Inflammatory macrophage treated with lipopolysaccharide for 1 hour (primary cell): ENCODE measurements around the gene UNC5C.
A peak's percentile ranks its signal among the peaks of the same experiment; 100 is the strongest.
"Not testable (repeated sequence)": the region's sequence is repeated elsewhere in the genome, so short reads cannot be mapped to it uniquely, and the experiment has no call there.

Source experiments
- DNase-seq, 2 donors: peaks; one replicate each; pipeline ENCODE4 v3.0.0-alpha.2; 2020 to 2022

UNC5C gene

DNA sequence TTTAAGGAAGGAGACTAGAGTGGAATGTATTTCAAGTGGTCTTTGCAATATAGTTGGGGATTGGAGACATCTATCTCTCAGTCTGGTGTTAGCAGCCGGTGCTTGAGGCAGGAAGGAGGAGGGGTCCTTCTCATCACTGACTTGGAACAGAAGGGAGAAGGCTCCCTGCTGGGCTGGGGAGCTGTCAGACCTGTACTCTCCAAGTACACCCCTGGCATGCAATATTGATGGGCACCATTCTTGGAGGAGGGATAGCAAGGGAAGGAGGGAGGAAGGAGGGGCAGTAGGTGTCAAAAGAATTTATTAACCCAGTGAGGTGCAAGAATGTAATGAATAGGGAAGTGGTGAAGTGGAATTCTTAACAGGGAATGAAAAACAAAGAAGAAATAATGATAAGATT is 338.8 kb downstream of the UNC5C start:
- no peak for DNase-seq

GRCh38 chr4:95204873-95205272 is 343.9 kb downstream of the UNC5C start:
- no peak for DNase-seq

DNA sequence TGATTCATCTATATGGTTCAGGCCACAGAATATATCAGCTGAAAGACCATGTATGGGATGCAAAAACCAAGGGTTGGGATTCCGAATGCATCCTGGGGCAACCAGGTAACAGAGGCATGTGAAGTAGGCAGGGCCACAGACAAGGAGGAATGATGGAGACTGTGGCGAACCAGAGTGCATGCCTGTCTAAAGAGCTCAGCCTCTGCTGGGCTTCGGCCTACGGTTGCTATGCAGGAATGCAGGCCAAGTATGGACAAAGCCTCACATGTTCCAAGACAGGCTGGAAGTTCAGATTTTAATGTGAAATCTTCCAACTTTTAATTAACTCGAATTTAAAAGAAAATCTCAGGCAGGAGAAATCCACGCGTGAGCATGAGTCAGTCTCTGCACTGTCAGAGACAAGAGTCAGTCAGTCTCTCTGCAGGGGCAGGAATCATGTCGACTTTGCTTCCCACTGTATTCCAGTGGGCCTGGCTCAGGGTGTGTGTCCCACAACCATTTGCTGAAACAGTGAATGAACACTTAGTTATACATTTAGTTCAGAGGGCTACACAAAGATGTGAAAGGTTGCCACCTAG is 344.4 kb downstream of the UNC5C start:
- no peak for DNase-seq

- DNase-seq, result peak; percentile 58 to 76
These were observed 349.8 kb downstream of the UNC5C start for GRCh38 chr4:95198961-95199360.

DNA sequence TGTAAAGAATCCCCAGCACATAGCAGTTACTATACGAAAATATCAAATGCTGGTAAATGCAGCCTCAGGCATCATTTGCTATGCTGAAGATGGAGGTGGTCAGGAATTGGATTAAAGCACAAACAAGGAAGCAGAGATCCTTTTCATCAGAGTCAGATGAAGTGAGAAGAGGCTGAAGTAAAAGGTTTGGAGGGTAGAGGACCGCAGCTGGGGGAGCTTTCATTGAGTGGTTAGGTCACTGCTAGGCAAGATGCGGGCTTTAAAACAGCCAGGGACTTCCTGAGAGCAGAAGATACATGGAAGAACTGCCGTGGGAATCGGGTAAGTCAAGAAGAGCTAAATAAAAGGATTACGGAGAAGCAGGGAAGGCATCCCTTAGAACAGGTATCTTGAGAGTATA is 351.4 kb downstream of the UNC5C start:
- DNase-seq, result no peak

GRCh38 chr4:95193391-95194224 is 355.2 kb downstream of the UNC5C start:
- no peak for DNase-seq

GRCh38 chr4:95191537-95191936 is 357.2 kb downstream of the UNC5C start:
- no peak for DNase-seq

- DNase-seq, result no peak
These were observed 357.9 kb downstream of the UNC5C start for GRCh38 chr4:95190751-95191436.

DNA sequence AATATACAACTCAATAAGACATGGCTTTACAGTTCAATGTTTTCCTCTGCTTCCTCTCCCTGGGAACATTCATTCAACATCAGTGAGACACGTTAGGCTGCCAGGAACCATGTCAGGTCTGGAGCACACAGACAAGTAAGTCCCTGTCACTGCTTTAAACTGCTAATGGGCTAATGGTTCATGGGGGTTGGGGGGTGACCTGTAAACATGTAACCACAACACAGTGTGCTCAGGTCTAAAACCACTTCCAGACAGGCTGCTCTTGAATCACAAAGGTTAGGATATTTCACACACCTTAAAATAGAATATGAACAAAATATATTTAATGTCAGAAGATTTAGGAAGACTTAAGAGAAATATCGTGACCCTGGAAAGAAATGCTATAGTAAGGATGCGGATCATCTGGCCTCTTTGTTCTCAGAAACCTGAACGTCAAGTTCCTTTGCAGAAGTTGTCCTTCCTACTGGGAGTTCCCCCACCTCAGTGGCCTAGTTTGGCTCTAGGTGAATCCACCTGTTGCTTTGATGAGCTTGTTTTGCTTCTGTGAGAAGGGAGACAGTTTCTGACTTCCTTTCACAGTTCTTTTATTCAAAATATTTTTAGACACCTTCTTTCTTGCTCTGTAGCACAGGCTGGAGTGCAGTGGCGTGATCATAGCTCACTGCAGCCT is 359.9 kb downstream of the UNC5C start:
- no peak for DNase-seq

GRCh38 chr4:95186666-95187065 is 362.1 kb downstream of the UNC5C start:
- no peak for DNase-seq

GRCh38 chr4:95183656-95184408 is 364.9 kb downstream of the UNC5C start:
- no peak for DNase-seq

- no peak for DNase-seq
These were observed 366.8 kb downstream of the UNC5C start for GRCh38 chr4:95181996-95182306.

- DNase-seq, result no peak
These were observed 367.4 kb downstream of the UNC5C start for GRCh38 chr4:95181243-95181995.

DNA sequence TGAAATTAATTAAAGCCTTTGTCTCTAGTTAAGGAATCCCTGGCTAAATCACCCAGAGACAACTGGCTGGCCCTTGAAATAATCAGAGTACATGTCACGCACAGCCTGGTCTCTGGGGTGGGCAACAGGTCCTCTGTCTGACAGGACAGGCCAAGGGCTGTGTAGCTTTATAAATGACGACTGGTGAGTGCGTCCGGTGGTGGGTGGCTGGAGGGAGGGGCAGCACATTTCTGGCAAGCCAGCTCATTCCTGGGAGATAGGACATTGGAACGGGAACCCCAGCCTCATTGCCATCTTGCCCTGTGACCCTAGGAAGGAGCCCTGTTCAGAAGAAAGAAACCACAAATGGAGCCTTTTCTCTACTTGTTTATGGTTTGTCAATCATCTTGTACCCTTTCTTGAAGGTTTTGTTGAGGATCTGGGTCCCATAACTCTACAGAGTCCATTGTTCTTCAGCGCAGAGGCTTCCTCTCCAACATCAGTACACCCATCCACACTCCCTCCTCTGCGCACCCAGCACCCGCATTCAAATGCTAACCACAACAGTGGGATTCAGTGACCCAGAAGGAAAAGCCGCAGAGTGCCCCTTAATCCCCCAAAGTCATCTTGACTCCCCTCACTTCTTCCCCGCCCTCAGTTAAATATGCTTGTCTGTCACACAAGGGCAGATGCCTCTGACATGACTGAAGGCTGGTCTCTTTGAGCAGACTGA is 368.1 kb downstream of the UNC5C start:
- no peak for DNase-seq

DNA sequence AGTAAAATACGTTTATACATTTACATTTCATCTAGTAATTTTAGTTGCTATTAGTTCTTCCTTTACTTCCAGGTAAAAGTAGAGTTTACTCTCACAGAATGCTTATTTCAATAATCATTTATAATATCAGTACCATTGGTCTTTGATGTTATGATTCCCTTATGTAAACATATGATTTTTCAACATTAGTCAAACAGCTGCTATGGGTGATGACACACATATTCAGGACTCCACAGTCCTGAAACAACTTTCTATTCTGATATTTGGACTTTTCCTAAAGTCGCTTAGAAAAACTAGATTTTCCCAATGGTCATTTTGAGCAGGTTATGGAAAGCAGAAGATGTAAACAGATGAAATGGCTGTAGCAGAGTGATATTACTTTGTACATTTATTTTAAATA is 369.8 kb downstream of the UNC5C start:
- DNase-seq, result no peak

- DNase-seq, result not testable (repeated sequence)
These were observed 377.4 kb downstream of the UNC5C start for GRCh38 chr4:95171377-95171776.

- DNase-seq, result no peak
These were observed 378.6 kb downstream of the UNC5C start for GRCh38 chr4:95170176-95170575.

- peak; percentile 3 to 28 for DNase-seq
These were observed 381.0 kb downstream of the UNC5C start for GRCh38 chr4:95167805-95168204.

DNA sequence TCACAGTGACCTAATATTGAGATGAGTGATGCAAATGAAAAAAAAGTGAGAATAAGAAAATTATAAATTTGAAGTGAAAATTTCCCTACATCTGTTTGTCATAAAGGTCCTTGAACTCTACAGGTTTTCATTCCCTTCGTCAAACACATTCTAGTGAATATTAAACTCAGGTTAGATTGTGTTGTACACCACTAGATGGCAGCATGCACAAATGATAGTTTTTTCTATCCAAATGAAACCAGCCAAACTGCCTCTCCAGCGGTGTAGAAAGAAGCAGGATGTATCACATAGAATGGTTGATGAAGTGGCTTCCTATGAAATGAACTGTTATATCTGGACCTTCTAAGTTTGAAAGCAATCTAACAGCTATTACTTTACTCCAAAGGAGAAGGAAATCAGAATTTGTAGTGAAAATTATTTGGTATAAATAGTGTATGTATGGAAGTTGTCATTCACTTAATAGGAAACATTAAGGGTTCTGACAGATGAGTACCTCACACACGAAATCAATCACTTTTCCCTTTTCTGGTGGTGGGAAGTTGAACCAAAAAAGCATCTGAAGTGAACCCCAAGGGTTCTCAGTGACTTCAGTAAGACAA is 382.7 kb downstream of the UNC5C start:
- peak; percentile 57 to 79 for DNase-seq

DNA sequence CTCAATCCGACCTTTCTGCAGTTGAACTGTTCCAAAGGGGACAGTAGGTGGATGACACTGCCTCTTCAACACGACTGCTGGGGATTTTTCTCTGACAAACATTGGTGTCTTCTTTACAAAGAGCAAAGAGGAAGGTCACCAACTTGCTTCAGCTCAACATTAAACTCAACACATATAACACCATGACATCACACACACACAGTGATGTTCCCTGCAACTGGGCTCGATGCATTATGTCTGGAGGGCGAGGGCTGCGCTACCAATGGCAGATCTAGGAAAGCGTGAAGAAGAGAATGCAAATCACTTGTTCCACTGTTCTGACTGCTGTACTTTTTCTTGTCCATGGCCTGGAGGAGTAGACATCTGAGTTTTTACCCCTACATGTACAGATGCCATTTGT is 385.9 kb downstream of the UNC5C start:
- DNase-seq, result no peak
